GM23338 (cell line): ENCODE results near the gene FOXJ3.

Experiments
- CTCF ChIP-seq, 2 experiments: fragments of 200-600 bp in 1 of 2; sonication (generic) in 1 of 2; conservative IDR thresholded peaks; 2 replicates each; pipeline versions ENCODE4 v1.5.1 to v1.6.1; 2016 to 2017; ENCODE audit warnings: antibody characterized with exemption in 2 of 2, low read depth in 2 of 2, mild to moderate bottlenecking in 2 of 2, moderate library complexity in 1 of 2
- EZH2 ChIP-seq: fragments of 200-600 bp; sonication (generic); IDR thresholded peaks from one replicate; pipeline ENCODE4 v1.8.0; 2017; ENCODE audit warnings: antibody characterized with exemption, mild to moderate bottlenecking, low read depth; ENCODE audit not compliant: unreplicated experiment
- POLR2AphosphoS5 ChIP-seq: IDR thresholded peaks from 2 replicates; pipeline ENCODE4 v1.6.1; 2016; ENCODE audit warnings: antibody characterized with exemption, low read depth

- no peak for TF ChIP-seq CTCF (conservative IDR thresholded peaks at IDR 0.05; ENCODE audit: low read depth in 2 of 2)
- TF ChIP-seq POLR2AphosphoS5 = no peak
- no peak for TF ChIP-seq EZH2
These were observed 193.1 kb downstream of the FOXJ3 start for GRCh38 chr1:42141978-42142377.
